ENCODE results near the gene NHSL2.

The NHSL2 gene

DNA sequence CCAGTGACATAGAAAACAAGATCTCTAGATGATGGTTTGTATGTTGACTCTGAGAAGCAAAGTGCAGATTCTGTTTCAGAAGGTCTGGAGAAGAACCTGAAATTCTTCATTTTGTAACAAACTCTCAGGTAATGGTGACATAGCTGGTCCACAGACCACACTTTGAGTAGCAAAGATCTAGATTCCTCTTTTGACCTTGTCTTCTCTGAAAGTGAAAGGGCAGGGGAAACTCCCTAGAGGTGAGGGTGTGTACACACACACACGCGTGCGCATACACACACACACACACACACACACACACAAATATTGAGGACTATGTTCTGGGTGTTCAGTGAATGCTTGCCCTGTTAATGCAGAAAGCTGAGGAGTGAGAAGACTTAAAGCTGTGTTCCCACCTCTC, 110.1 kb downstream of the NHSL2 start:
- Histone ChIP-seq H3K4me3 (ENCODE audit: low read depth, low read length) (no peak overlapping the region), H3K27me3 (ENCODE audit: insufficient read depth, low read depth, severe bottlenecking) (no peaks in the 10 kb centered on the region), H3K27ac (peak overlapping the region; percentile 86), H3K36me3 (no peaks in the 10 kb centered on the region; the same call in 1 of the 2 replicates), H3K9me3 (ENCODE audit: severe bottlenecking) (no peaks in the 10 kb centered on the region)
- no peak for DNase-seq
- TF ChIP-seq, protein P1, sequence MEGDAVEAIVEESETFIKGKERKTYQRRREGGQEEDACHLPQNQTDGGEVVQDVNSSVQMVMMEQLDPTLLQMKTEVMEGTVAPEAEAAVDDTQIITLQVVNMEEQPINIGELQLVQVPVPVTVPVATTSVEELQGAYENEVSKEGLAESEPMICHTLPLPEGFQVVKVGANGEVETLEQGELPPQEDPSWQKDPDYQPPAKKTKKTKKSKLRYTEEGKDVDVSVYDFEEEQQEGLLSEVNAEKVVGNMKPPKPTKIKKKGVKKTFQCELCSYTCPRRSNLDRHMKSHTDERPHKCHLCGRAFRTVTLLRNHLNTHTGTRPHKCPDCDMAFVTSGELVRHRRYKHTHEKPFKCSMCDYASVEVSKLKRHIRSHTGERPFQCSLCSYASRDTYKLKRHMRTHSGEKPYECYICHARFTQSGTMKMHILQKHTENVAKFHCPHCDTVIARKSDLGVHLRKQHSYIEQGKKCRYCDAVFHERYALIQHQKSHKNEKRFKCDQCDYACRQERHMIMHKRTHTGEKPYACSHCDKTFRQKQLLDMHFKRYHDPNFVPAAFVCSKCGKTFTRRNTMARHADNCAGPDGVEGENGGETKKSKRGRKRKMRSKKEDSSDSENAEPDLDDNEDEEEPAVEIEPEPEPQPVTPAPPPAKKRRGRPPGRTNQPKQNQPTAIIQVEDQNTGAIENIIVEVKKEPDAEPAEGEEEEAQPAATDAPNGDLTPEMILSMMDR (IDR thresholded peaks at IDR 0.05; ENCODE audit: low read depth, low read length), result no peak

DNA sequence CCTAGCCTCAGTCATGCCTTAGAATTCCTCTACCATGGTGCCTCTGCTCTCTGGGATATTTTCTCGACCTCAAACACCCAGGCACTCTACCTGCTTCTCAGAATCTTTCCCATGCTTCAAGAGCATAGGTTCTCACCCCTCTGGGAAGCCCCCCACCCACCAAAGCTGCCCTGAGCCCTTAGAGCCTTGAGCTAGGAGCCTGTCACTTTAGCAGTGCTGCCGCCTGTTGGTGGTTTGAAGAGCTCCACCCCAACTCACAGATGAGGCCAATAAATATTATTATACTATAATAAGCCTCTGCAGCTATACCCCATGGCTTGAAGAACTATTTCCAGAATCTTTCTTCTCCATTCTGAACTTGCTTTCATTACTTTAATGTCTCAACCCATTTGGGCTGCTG, 111.3 kb downstream of the NHSL2 start:
- peak; percentile 34 for DNase-seq
- Histone ChIP-seq H3K4me3 (ENCODE audit: low read depth, low read length) (no peak overlapping the region), H3K36me3 (no peaks in the 10 kb centered on the region; the same call in 1 of the 2 replicates), H3K27me3 (ENCODE audit: insufficient read depth, low read depth, severe bottlenecking) (no peaks in the 10 kb centered on the region), H3K9me3 (ENCODE audit: severe bottlenecking) (no peaks in the 10 kb centered on the region), H3K27ac (peak overlapping the region; percentile 40)
- TF ChIP-seq, protein P1 (IDR thresholded peaks at IDR 0.05; ENCODE audit: low read depth, low read length), result peak; percentile 60

DNA sequence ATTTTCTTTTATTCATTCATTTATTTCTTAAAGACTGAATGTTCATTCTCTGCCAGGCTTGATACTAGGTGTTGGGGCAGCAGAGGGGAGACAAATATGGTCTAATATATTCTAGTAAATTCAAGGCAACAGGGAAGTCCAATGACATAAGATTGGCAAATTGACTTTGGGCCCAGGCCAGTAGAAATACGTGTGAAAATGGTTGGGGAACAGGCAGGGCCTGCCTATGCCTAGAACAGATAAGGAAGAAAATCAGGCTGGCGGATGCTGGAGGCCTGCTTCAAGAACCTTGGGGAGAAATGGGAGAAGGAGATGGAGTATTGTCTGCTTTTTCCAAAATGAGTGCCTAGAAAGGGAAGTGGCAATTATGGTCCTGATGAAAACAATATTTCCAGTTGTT, 112.4 kb downstream of the NHSL2 start:
- H3K4me3 ChIP-seq (ENCODE audit: low read depth, low read length), result no peak overlapping the region
- H3K27me3 ChIP-seq (ENCODE audit: insufficient read depth, low read depth, severe bottlenecking), result no peaks in the 10 kb centered on the region
- peaks cover 3% of the 10 kb centered on the region for H3K36me3 ChIP-seq
- TF ChIP-seq, protein P1 (IDR thresholded peaks at IDR 0.05; ENCODE audit: low read depth, low read length), result no peak
- no peaks in the 10 kb centered on the region for H3K9me3 ChIP-seq (ENCODE audit: severe bottlenecking)
- DNase-seq, result no peak
- H3K27ac ChIP-seq, result no peak overlapping the region

DNA sequence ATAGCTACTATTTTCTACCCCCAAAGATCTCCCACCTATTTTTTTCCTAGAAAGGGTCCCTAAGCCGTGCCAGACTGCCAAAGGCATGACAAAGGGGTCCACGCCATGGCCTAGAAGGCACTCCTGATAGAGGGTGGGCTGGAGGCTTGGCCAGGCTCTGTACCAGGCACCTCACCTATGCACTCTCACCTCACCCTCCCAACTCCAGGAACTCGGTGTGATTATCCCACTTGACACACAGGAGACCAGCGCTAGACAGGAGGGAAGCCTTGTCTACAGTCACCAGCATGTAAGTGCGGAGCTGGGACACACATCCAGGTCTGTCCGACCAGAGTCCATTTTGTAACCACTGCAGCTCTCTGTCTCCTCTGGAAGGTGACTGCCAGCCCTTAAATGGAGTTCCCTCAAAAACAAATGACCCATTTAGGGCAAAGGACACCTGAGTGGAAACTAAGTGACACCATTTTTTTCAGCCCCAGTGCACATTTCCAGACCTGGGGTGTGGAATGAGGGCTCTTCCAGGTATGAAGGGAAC, 114.7 kb downstream of the NHSL2 start:
- no peak overlapping the region for H3K4me3 ChIP-seq (ENCODE audit: low read depth, low read length)
- peaks cover 3% of the 10 kb centered on the region for H3K36me3 ChIP-seq
- H3K27me3 ChIP-seq (ENCODE audit: insufficient read depth, low read depth, severe bottlenecking), result no peaks in the 10 kb centered on the region
- DNase-seq, result no peak
- no peaks in the 10 kb centered on the region for H3K9me3 ChIP-seq (ENCODE audit: severe bottlenecking)
- no peak overlapping the region for H3K27ac ChIP-seq
- TF ChIP-seq, protein P1 (IDR thresholded peaks at IDR 0.05; ENCODE audit: low read depth, low read length), result no peak

DNA sequence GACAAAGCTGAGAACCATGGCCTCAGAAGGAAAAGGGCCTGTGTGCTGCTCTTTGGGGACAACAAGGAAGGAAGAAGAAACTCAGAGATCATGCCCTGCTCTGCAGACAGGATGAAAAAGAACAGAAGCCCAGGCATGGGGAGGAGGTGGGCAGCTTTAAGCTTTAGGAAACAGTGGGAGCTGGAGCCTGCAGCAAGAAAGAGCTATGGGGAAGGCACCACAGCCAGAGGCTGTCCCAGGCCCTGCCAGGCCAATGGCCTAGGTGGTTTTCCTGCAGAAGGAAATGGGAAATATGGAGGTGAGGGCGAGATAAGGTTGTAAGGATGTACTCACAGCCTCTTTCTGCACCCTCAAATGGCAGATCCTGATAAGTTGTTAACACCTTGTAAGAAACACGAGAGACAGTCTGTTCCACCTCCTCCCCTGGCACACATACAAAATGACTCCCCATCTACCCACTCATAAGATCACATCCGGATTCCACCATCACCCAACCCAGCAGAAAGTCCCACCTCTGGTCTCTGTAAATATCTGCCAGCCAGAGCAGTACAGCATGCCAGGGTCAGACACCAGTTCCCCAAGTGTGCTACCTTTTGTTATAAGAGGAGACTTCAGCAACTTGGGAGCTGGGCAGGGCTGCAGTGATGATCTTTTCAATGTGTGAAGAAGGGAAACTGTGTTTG, 115.8 kb downstream of the NHSL2 start:
- Histone ChIP-seq H3K27me3 (ENCODE audit: insufficient read depth, low read depth, severe bottlenecking) (no peaks in the 10 kb centered on the region), H3K9me3 (ENCODE audit: severe bottlenecking) (no peaks in the 10 kb centered on the region), H3K27ac (no peak overlapping the region), H3K36me3 (peaks cover 3% of the 10 kb centered on the region), H3K4me3 (ENCODE audit: low read depth, low read length) (no peak overlapping the region)
- TF ChIP-seq, protein P1 (IDR thresholded peaks at IDR 0.05; ENCODE audit: low read depth, low read length), result no peak
- DNase-seq, result no peak

All from WERI-Rb-1 (cell line).